ENCODE results near the gene WIPF1.

The WIPF1 gene

DNA sequence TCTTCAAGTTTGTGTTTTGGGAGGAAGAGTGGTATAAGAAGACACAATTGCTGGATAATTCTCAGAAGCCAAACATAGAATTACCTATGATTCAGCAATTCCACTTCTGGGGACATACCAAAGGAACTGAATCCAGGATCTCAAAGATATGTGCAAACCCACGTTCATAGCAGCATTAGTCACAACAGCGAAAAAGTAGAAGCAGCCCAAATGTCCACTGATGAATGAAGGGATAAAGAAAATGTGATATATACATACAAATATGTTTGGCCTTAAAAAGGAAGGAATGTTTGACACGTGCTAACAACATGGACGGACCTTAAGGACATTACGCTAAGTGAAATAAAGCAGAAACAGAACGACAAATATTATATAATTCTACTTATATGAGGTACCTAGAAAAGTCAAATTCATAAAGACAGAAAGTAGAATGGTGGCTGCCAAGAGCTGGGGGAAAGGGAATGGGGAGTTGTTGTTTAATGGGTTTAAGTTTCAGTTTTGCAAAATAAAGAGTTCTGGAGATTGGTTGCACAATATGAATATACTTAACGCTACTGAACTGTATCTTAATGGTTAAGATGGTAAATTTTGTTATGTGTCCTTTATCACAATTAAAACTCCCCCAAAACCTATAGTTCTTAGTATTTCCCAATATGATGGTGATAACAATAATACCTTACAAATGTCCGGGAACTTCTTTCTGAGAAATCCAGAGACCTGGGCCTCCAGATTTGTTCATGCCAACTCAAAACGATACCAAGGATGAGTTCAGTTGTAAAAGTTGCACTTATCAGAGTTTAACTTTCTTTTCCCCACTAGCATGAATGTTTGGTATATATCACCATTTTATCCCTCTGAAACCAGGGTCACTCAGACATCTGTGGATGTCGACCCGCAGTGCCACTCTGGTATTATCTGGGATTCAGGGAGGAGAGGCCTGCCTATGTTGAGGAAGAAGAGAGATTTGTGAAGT, 33.7 kb upstream of the WIPF1 start:
- POLR2A ChIA-PET (ENCODE audit: low non-redundant PET) = no interaction called here
- no peak for DNase-seq (ENCODE audit: low spot score)

DNA sequence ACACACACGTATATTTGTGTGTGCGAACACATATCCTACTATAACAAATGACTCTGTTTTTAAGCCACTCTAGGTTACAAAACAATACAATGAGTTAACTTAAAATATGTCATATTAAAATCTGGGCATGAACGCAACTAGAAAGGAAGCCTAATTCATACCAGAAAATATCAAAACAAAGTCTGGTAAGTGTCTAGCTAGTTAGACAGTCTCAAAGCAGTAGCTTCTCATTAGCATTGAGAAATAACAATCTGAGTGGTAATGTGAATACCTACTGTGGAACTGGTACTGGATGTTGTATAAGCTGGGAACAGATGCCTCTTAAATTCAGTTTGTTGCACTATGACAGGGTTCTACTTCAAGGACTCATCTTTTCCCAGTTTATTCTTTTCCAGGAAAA, 32.5 kb upstream of the WIPF1 start:
- CTCF ChIA-PET = no interaction called here
- POLR2A ChIA-PET (ENCODE audit: low non-redundant PET) = no interaction called here
- TF ChIP-seq, protein P1, sequence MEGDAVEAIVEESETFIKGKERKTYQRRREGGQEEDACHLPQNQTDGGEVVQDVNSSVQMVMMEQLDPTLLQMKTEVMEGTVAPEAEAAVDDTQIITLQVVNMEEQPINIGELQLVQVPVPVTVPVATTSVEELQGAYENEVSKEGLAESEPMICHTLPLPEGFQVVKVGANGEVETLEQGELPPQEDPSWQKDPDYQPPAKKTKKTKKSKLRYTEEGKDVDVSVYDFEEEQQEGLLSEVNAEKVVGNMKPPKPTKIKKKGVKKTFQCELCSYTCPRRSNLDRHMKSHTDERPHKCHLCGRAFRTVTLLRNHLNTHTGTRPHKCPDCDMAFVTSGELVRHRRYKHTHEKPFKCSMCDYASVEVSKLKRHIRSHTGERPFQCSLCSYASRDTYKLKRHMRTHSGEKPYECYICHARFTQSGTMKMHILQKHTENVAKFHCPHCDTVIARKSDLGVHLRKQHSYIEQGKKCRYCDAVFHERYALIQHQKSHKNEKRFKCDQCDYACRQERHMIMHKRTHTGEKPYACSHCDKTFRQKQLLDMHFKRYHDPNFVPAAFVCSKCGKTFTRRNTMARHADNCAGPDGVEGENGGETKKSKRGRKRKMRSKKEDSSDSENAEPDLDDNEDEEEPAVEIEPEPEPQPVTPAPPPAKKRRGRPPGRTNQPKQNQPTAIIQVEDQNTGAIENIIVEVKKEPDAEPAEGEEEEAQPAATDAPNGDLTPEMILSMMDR (conservative IDR thresholded peaks at IDR 0.05; ENCODE audit: low read depth) = no peak
- DNase-seq (ENCODE audit: low spot score) = no peak
- H3K27ac ChIP-seq = no peak overlapping the region

More for the DNA sequence above, 33.7 kb upstream of the WIPF1 start:
- H3K27ac ChIP-seq = no peak overlapping the region
- CTCF ChIA-PET = no interaction called here
- TF ChIP-seq, protein P1 (conservative IDR thresholded peaks at IDR 0.05; ENCODE audit: low read depth) = no peak

- no peak overlapping the region for H3K27ac ChIP-seq
- ChIA-PET POLR2A (ENCODE audit: low non-redundant PET) (no interaction called here), CTCF (no interaction called here)
- DNase-seq (ENCODE audit: low spot score) = no peak
- TF ChIP-seq, protein P1 (conservative IDR thresholded peaks at IDR 0.05; ENCODE audit: low read depth) = no peak
Measured at GRCh38 chr2:174629506-174629905, 31.9 kb upstream of the WIPF1 start.

DNA sequence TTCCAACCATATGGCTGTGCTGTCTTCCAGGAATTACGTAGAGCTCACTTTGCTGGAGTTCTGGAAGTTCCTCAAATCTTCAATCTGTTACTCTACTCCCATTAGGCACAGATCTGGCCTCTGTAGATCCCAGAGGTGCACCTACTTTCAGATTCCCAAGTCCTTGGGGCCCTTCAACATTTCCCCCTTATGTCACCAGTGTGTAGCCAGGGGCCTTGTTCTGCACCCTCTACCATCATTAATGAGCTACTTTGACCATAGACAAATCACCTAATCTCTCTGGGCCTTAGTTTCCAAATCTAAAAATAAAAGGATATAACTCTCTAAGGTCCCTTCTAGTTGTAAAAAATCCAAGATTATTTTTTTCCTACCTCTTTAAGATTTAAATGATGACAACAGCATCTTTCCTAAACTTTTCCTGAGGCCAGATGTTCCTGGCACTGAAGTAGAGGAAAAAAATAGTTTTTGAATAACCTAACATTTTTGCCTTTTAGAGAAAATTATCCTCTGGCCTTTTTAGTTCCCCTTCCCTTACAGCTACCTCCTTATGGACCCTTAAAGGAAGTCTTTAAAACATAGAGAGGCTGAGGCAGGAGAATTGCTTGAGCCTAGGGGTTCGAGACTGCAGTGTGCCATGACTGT, 31.0 kb upstream of the WIPF1 start:
- H3K27ac ChIP-seq = no peak overlapping the region
- ChIA-PET POLR2A (ENCODE audit: low non-redundant PET) (no interaction called here), CTCF (no interaction called here)
- TF ChIP-seq, protein P1 (conservative IDR thresholded peaks at IDR 0.05; ENCODE audit: low read depth) = no peak
- DNase-seq (ENCODE audit: low spot score) = no peak

- ChIA-PET POLR2A (ENCODE audit: low non-redundant PET) (no interaction called here), CTCF (no interaction called here)
- no peak for DNase-seq (ENCODE audit: low spot score)
- TF ChIP-seq, protein P1 (conservative IDR thresholded peaks at IDR 0.05; ENCODE audit: low read depth) = no peak
- H3K27ac ChIP-seq = no peak overlapping the region
Measured at GRCh38 chr2:174627216-174627615, 29.6 kb upstream of the WIPF1 start.

GRCh38 chr2:174624895-174625430, 27.4 kb upstream of the WIPF1 start:
- POLR2A ChIA-PET (ENCODE audit: low non-redundant PET) = no interaction called here
- H3K27ac ChIP-seq = no peak overlapping the region
- no peak for DNase-seq (ENCODE audit: low spot score)
- TF ChIP-seq, protein P1 (conservative IDR thresholded peaks at IDR 0.05; ENCODE audit: low read depth) = no peak
- CTCF ChIA-PET = no interaction called here
